Esophagus mucosa (tissue), 1 donor: ENCODE results near the gene ATXN2L. TPM values are rescaled to one million over a fixed set of nuclear protein-coding genes. Genes with fewer than 3 reads are reported as not detected.
"Not testable (repeated sequence)": the region's sequence is repeated elsewhere in the genome, so short reads cannot be mapped to it uniquely, and the experiment has no call there.

Source experiments
- ATAC-seq: fragments of 200-7000 bp; cut with Tn5 transposase; one replicate; pipeline ENCODE4 v1.9.1; 2020
- total RNA-seq: library from RNA; stranded (reverse); gene quantifications from one replicate; pipeline ENCODE4 v1.2.4, GENCODE V29; 2023
- donor health status: DM: yes; HTN: yes; CAD: no.

The ATXN2L gene
- total RNA-seq, 1 donor from 2014 or later, result 67.0 TPM

GRCh38 chr16:28836761-28837064 is 13.9 kb downstream of the ATXN2L start:
- ATAC-seq, result no peak

- ATAC-seq, result no peak
Observed at GRCh38 chr16:28837672-28838557, 15.1 kb downstream of the ATXN2L start.

- no peak for ATAC-seq
Observed at GRCh38 chr16:28838558-28838918, 15.7 kb downstream of the ATXN2L start.

GRCh38 chr16:28839004-28839639 is 16.3 kb downstream of the ATXN2L start:
- no peak for ATAC-seq

- ATAC-seq, result no peak
Observed at GRCh38 chr16:28839899-28840298, 17.1 kb downstream of the ATXN2L start.

- no peak for ATAC-seq
Observed at GRCh38 chr16:28842696-28843095, 19.9 kb downstream of the ATXN2L start.

GRCh38 chr16:28843766-28844165 is 21.0 kb downstream of the ATXN2L start:
- no peak for ATAC-seq

- no peak for ATAC-seq
Observed at GRCh38 chr16:28844226-28844885, 21.6 kb downstream of the ATXN2L start.

- ATAC-seq, result peak; percentile 59
Observed at GRCh38 chr16:28845293-28845692, 22.5 kb downstream of the ATXN2L start.

GRCh38 chr16:28845761-28846079 is 22.9 kb downstream of the ATXN2L start:
- peak; percentile 2 for ATAC-seq

GRCh38 chr16:28846080-28846932 is 23.5 kb downstream of the ATXN2L start, which contains the start of gene TUFM:
TSS of gene TUFM (minus strand) at chr16:28846348. CDS start at chr16:28846269, 79 bp downstream.
- peak; percentile 97 for ATAC-seq

- ATAC-seq, result peak; percentile 8
Observed at GRCh38 chr16:28846933-28847273, 24.1 kb downstream of the ATXN2L start.

- no peak for ATAC-seq
Observed at GRCh38 chr16:28858421-28858820, 35.6 kb downstream of the ATXN2L start.

- no peak for ATAC-seq
Observed at GRCh38 chr16:28859326-28859725, 36.5 kb downstream of the ATXN2L start.

- ATAC-seq, result peak; percentile 25
Observed at GRCh38 chr16:28863929-28864793, 41.4 kb downstream of the ATXN2L start.

GRCh38 chr16:28865001-28865688 is 42.3 kb downstream of the ATXN2L start:
- ATAC-seq, result no peak

- ATAC-seq, result no peak
Observed at GRCh38 chr16:28865722-28866453, 43.1 kb downstream of the ATXN2L start.

GRCh38 chr16:28866454-28866804 is 43.6 kb downstream of the ATXN2L start:
- ATAC-seq, result no peak

- ATAC-seq, result no peak
Observed at GRCh38 chr16:28867241-28867640, 44.4 kb downstream of the ATXN2L start.

GRCh38 chr16:28867646-28868045 is 44.8 kb downstream of the ATXN2L start:
- not testable (repeated sequence) for ATAC-seq

- no peak for ATAC-seq
Observed at GRCh38 chr16:28869201-28869600, 46.4 kb downstream of the ATXN2L start.
